HL-60/S4 treated with retinoic acid at 250 ng/mL for 4 days and 3 days (cell line): Measurements from ENCODE around the gene DGKI.

Experiments used
- in situ Hi-C: fragments of 300-500 bp; cut with MboI; formaldehyde crosslinking; loops from 2 replicates; pipeline ENCODE4 v1.7.0; 2022; ENCODE audit warnings: low sequenced_read_pairs

Gene DGKI

DNA sequence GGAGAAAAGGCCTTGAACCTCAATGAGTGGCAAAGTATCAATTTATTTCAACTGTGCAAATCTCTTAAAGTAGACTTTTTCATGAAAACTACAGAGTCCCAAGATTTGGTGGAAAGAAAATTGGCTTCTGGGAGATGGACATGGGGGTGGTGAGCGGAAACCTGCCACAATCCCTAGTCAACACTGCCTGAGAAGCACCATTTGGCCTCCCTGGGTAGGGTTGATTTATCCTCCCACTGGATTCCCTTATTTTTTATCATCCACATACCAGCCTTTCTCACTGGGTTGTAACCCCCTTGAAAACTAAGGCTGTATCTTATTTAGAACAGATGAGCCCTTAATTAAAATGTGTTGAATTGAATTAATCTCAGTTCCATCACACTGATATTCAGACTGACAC is 401.5 kb downstream of the DGKI start:
- in situ Hi-C loops, result no loop called here

GRCh38 chr7:137443616-137444015 is 403.2 kb downstream of the DGKI start:
- in situ Hi-C loops, result no loop called here

DNA sequence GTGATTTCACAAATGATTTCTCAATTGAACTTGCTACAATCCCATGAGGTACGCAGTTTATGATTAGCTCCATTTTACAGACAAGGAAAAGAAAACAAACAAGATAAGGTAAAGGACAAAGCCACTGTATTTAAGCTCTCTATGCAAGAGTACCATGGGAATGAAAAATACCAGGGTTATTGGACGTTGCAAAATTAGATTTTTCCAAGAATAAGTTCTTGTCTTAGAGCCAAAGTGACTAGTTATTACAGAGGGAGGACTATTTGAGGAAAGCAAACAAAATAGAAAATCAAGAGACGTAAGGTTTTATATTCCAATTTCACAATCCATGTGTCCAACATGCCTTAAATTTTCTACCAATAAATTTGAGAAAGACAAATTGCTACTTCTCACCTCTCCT is 405.3 kb downstream of the DGKI start:
- in situ Hi-C loops, result no loop called here

DNA sequence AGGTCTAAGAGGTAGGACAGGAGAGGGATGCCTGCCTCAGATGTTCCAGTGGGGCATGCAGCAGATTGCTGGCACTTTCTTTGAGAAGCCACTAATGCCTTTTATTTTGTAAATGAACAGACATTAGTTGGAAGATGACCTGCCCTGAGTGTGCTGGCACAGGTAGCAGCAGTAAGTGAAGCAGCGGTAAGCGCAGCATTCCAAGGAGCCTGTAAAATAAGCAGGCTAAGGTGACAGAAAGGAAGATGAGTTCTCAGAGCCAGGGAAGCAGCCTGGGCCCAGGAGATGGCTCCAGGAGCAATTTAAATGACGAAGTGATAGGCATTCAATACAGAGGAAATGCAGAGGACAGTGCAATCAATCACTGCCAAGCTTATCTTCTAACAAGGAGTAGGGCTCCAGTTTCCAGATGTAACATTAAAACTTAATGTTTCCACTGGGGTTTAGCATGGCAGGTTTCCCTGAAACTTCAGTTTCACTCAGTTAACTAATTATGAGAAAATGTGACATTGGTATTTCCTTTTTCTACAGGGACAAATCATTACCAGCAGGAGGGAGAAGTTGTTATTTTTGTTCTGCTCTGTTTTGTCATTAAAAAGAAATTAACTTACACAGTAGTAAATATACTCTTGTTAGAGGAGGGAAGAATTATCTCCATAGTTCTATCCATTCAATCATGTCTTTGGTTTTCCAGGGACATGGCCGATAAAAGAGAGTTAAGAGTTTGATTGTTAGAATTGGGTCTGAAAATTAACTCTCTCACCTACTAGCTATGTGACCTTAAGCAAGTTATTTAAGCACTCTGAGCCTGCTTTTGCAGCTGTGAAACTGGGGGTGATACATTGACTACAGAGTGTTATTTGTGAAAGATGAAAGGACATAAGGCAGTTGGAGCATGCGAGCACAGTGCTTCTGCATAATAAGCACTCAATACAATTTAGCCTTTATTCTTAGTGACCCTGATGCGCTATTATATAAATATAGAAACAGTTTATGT is 406.6 kb downstream of the DGKI start:
- in situ Hi-C loops, result no loop called here

DNA sequence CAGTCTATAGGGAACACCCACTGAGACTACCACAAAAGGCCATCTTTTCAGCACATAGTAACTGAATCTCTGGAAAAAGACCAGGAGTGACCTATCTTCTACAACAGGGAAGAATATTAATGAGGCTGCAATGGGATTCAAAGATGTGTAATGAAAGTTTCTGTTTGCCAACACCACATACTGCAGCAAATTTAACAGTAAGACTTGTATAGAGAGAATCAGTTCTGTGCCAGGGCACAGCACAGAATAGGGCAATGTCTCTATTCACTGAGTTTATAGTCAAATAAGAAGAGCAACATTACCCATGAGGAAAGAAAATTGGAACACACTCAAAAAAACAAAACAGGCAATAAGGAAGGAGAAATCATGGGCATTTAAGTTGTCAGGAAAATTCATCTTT is 411.8 kb downstream of the DGKI start:
- in situ Hi-C loops, result no loop called here

GRCh38 chr7:137434530-137434929 is 412.2 kb downstream of the DGKI start:
- in situ Hi-C loops, result no loop called here

- in situ Hi-C loops, result no loop called here
Measured at GRCh38 chr7:137423321-137423720, 423.5 kb downstream of the DGKI start.

DNA sequence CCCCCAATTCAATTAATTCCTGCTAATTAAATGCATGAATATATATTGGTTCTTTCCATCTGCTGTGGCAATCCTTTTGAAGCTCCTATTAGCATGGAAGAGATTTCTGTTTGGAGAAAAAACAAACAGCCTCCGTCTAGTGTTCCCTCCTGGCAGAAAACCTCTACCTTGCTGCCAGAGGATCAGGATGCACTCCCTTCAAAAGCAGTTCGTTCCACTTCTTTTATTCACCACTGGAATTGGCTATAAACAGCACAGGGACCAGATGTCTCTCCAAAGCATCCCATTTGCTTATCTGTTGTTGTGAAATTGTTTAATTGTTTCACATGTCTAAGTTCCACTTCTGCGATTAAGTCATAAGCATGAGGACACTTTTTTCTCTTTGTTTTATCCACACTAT is 425.4 kb downstream of the DGKI start:
- in situ Hi-C loops, result no loop called here

DNA sequence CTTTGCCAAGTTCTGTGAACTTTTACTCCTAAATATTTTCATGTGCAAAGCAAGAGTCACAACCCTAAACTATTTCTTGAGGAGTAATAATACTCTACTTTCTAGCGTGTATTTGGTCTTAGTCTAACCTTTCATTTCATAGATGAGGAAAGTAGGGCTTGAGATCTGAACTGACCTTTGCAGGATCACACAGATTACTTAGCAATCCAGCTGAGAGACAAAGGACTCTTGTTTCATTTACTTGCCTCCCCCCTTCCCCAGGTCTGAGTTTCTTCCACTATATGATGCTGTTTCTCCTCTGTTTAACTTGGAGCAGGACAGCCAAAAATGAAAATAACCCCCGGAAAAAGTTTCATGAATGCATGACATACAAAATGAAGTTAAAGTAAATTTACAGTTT is 427.9 kb downstream of the DGKI start:
- in situ Hi-C loops, result no loop called here

GRCh38 chr7:137417464-137417863 is 429.3 kb downstream of the DGKI start:
- in situ Hi-C loops, result no loop called here

- in situ Hi-C loops, result no loop called here
Measured at GRCh38 chr7:137413901-137414300, 432.9 kb downstream of the DGKI start.

DNA sequence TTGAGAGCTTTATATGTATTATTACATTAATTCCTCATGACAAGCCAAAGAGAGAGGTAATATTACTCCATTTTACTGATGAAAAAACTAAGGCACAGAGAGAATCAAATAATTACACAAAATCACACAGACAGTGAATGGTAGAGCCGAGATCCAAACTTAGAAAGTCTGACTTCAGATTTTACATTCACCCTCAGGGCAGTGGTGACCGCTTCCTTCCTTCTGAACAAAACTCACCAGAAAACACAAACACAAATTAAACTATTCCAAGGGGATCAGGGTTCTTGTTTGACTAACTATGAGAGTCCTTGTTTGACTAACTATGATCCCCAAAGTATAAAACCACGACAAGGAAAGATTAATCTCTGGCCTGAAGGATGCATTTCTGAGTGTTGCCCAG is 435.3 kb downstream of the DGKI start:
- in situ Hi-C loops, result no loop called here

DNA sequence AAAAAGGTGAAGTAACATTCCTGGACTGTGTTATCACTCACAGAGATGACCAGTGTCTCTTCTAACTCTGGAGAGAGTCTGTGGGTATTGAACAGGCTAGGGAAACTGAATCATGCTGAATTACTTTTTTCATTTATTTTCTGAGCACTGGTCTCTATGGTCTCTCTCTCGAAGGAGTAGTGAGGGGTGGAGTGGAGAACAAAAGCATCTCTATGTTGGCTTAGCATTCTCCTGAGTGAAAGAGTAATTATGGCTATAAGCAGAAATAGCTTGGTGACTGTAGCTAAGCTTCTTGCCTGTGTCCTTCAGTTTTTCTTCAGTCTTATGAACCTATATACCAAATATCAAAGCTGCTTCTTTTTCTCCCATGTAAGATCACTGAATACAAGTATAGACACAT is 438.6 kb downstream of the DGKI start:
- in situ Hi-C loops, result no loop called here

DNA sequence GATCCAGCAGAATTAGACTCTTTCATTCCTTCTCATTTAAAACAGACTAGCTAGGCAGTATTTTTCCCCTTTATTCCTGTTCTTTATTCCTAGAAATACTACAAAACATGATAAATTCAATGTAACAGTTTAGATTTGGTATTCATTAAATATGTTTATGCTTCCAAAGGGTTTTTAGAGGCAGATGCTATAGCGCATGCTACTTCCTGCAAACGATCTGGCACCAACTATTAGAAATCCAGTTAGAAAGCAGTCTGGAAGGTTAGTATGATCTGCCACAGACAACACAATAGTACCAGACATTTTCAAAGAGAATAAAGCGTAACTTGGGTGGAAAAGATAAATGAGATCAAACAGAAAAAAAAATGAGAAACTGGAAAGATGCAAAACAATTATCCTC is 439.7 kb downstream of the DGKI start:
- in situ Hi-C loops, result no loop called here

GRCh38 chr7:137404660-137405317 is 442.0 kb downstream of the DGKI start:
- in situ Hi-C loops, result no loop called here

DNA sequence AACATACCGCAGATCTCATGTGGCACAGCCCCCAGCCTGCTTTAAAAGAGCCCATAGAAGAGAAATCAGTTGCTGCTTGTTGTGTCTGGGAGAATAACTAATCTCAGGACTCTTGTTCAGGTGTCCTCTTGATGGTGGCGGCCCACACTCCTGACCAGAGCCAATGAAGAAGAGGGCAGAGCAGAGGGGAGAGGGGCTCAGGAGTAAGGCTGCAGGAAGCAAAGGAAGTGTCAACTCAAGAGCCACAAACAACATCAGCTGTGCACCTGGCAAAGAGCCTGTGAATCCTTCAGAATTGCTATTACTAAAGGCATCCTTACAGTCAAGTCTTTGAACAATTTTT is 443.4 kb downstream of the DGKI start:
- in situ Hi-C loops, result no loop called here

GRCh38 chr7:137402536-137403352 is 444.0 kb downstream of the DGKI start:
- in situ Hi-C loops, result no loop called here

DNA sequence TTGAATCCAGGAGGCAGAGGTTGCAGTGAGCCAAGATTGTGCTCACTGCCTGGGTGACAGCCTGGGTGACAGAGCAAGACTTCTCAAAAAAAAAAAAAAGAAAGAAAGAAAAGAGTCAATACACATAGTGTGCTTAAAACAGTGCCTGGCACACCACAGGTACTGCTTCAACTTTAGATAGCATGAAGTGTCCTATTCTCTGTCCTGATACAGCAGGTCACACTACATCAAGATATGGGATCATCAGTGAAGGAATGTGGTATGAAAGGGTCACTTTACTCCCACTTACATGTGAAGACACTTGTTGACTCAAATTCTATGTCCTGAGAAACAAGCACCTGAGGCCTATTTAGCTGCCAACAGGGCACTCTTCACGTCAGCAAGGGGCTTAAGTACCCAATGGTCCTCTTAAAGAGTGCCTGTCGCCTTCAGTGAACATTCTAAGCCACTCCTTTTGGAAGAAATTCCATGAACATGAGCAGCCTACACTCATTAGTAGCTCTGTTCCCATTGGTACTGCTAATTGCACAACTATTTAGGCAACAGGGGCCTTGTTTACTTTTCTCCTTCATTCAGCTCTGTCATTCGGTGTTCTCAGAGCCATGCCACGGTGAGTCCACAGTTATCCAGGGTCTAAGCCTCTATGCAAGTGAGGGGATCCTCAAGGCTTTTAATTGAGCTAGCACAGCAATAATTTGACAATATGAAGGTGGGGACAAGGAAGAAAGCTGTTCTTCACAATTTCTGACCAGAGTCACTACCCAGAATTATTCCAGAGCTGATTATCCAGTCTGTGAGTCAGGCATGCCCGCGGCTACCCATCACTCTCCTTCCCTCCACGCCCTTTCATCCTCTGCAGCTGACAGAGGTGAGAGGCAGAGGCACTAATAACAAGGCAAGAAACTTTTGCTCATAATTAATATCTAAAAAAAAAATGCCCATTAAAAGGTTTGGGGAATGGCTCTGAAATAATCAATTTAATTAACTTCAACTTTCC is 446.6 kb downstream of the DGKI start:
- in situ Hi-C loops, result no loop called here

DNA sequence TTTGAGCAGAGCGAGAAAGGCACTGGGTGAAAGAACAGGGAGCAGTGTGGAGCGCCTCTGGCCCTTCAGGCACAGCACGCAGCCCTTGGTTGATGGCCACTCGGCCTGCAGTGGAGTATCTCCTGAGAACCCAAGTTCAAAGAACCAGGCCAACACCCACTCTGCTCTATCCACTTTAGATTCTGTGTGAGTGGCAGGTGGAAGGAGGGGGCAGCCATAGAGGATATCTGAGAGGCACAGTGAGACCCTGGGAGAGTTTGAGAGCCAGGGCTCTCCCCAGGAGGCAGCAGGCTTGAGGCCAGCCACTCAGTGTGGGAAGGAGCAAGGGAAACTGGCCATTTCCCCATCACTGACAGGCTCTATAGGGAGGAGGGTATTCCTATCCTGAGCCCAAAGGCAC is 450.7 kb downstream of the DGKI start:
- in situ Hi-C loops, result no loop called here

GRCh38 chr7:137395420-137395819 is 451.4 kb downstream of the DGKI start:
- in situ Hi-C loops, result no loop called here
